ENCODE measurements around the gene RC3H2. TPM values are rescaled to one million over a fixed set of nuclear protein-coding genes. Genes with fewer than 3 reads are reported as not detected.
"Not testable (repeated sequence)": the region's sequence is repeated elsewhere in the genome, so short reads cannot be mapped to it uniquely, and the experiment has no call there.

Gene RC3H2
- total RNA-seq, 1 donor from 2014 or later = 54.1 TPM

DNA sequence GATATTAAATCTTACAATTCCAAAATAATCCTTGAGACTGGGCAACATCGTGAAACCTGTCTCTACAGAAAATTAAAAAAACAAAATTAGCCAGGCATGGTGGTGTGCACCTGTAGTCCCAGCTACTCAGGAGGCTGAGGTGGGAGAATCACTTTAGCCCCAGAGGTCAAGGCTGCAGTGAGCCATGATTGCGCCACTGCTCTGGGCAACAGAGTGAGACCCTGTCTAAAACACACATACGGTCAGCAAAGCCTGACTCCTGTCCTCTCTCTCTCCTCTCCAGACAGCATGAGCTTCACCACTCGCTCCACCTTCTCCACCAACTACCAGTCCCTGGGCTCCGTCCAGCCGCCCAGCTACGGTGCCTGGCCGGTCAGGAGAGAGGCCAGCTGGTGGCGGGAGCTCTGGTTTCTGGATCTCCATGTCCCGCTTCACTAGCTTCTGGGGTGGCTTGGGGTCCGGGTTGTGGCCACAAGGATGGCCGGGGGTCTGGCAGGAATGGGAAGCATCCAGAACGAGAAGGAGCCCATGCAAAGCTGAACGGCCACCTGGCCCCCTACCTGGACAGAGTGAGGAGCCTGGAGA lies 67.8 kb downstream of the RC3H2 start:
- TF ChIP-seq, protein P1, sequence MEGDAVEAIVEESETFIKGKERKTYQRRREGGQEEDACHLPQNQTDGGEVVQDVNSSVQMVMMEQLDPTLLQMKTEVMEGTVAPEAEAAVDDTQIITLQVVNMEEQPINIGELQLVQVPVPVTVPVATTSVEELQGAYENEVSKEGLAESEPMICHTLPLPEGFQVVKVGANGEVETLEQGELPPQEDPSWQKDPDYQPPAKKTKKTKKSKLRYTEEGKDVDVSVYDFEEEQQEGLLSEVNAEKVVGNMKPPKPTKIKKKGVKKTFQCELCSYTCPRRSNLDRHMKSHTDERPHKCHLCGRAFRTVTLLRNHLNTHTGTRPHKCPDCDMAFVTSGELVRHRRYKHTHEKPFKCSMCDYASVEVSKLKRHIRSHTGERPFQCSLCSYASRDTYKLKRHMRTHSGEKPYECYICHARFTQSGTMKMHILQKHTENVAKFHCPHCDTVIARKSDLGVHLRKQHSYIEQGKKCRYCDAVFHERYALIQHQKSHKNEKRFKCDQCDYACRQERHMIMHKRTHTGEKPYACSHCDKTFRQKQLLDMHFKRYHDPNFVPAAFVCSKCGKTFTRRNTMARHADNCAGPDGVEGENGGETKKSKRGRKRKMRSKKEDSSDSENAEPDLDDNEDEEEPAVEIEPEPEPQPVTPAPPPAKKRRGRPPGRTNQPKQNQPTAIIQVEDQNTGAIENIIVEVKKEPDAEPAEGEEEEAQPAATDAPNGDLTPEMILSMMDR (conservative IDR thresholded peaks at IDR 0.05) = no peak
- no peaks in the 10 kb centered on the region for H3K36me3 Mint-ChIP-seq (ENCODE audit: low read depth)
- H3K27me3 Mint-ChIP-seq (ENCODE audit: low read depth) = peaks cover 10% of the 10 kb centered on the region
- DNase-seq (ENCODE audit: low read depth, low spot score) = no peak
- peaks cover 2% of the 10 kb centered on the region for H3K9me3 Mint-ChIP-seq
- no peak overlapping the region for H3K27ac Mint-ChIP-seq (ENCODE audit: unreplicated experiment)
- H3K4me1 Mint-ChIP-seq = peaks cover 12% of the 10 kb centered on the region
- H3K4me3 Mint-ChIP-seq = no peak overlapping the region

DNA sequence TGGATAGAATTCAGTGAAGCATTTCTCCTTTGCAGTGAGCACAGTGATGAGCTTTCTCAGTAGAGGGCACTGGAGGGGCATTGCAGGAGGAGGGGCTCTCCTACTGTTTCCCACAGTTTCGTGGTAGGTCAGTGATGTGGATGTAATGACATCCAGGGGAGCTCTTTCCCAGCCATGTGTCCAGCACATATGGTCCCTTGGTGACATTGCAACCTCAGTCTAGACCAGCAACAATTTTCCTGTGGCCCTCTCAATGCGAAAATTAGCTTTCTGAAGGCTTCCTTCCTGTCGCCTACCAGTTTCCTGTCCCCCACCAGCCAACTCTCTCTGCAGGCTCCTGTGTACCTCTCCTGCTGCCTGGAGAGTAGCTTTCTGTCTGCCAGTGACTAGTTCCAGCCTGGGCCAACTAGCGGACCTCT lies 69.8 kb downstream of the RC3H2 start:
- peaks cover 12% of the 10 kb centered on the region for H3K4me1 Mint-ChIP-seq
- no peak overlapping the region for H3K27ac Mint-ChIP-seq (ENCODE audit: unreplicated experiment)
- H3K36me3 Mint-ChIP-seq (ENCODE audit: low read depth) = no peaks in the 10 kb centered on the region
- TF ChIP-seq, protein P1 (conservative IDR thresholded peaks at IDR 0.05) = no peak
- no peak for DNase-seq (ENCODE audit: low read depth, low spot score)
- peaks cover 4% of the 10 kb centered on the region for H3K27me3 Mint-ChIP-seq (ENCODE audit: low read depth)
- no peaks in the 10 kb centered on the region for H3K9me3 Mint-ChIP-seq
- no peak overlapping the region for H3K4me3 Mint-ChIP-seq

DNA sequence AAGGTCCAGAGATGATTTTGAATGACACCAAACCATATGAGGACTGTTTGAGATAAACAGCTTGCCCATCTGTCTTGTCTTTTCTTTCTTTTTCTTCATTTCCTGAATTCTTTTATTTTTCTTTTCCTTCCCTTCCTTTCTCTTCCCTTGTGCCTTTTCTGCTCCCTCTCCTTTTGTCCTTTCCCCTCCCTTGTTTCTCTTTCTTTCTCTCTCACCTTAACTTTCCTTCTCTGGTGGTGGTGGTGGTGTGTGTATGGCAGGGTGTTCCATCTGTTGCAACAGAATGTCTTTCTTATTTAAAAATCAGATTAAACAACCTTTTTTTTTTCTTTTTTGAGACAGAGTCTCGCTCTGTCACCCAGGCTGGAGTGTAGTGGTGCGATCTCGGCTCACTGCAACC lies 73.0 kb downstream of the RC3H2 start:
- peaks cover 6% of the 10 kb centered on the region for H3K27me3 Mint-ChIP-seq (ENCODE audit: low read depth)
- TF ChIP-seq, protein P1 (conservative IDR thresholded peaks at IDR 0.05) = no peak
- peaks cover 17% of the 10 kb centered on the region for H3K4me1 Mint-ChIP-seq
- no peaks in the 10 kb centered on the region for H3K9me3 Mint-ChIP-seq
- no peak overlapping the region for H3K4me3 Mint-ChIP-seq
- DNase-seq (ENCODE audit: low read depth, low spot score) = no peak
- peak overlapping the region; percentile 44 for H3K27ac Mint-ChIP-seq (ENCODE audit: unreplicated experiment)
- H3K36me3 Mint-ChIP-seq (ENCODE audit: low read depth) = no peaks in the 10 kb centered on the region

DNA sequence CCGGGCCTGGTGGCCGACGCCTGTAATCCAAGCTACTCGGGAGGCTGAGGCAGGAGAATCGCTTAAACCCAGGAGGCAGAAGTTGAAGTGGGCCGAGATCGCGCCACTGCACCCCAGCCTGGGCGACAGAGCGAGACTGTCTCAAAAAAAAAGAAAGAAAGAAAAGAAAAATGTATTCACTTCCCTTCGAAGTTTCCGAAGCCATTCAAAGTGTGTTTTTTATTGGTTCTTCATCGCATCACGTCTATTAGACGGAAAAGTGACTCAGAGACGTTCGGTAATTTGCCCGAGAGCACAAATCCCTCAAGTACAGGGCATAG lies 76.2 kb downstream of the RC3H2 start:
- not testable (repeated sequence) for H3K9me3 Mint-ChIP-seq; DNase-seq (ENCODE audit: low read depth, low spot score); H3K27me3 Mint-ChIP-seq (ENCODE audit: low read depth); H3K36me3 Mint-ChIP-seq (ENCODE audit: low read depth)
- peaks cover 22% of the 10 kb centered on the region for H3K4me1 Mint-ChIP-seq
- peak overlapping the region; percentile 98 for H3K27ac Mint-ChIP-seq (ENCODE audit: unreplicated experiment)
- H3K4me3 Mint-ChIP-seq = peak overlapping the region; percentile 100

DNA sequence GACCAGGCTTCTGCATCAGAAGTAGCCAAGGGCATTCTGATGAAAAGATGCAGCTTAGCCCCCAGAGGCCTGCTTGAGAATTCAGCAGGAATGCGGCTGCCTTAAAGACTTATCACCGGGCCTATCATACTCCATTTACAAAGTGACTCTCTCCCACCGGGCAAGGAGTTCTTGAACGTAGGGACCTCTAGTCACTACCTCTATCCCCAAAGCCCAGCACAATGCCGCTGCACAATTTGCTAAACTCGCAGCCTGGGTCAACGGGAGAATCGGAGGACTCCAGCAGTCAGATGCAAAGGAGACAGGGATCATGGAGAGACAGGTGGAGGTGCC lies 77.4 kb downstream of the RC3H2 start:
- Mint-ChIP-seq H3K9me3 (no peaks in the 10 kb centered on the region), H3K4me3 (peak overlapping the region; percentile 100), H3K36me3 (ENCODE audit: low read depth) (no peaks in the 10 kb centered on the region), H3K27ac (ENCODE audit: unreplicated experiment) (peak overlapping the region; percentile 98), H3K27me3 (ENCODE audit: low read depth) (peaks cover 6% of the 10 kb centered on the region), H3K4me1 (peaks cover 22% of the 10 kb centered on the region)
- no peak for DNase-seq (ENCODE audit: low read depth, low spot score)
- TF ChIP-seq, protein P1 (conservative IDR thresholded peaks at IDR 0.05) = peak; percentile 18

DNA sequence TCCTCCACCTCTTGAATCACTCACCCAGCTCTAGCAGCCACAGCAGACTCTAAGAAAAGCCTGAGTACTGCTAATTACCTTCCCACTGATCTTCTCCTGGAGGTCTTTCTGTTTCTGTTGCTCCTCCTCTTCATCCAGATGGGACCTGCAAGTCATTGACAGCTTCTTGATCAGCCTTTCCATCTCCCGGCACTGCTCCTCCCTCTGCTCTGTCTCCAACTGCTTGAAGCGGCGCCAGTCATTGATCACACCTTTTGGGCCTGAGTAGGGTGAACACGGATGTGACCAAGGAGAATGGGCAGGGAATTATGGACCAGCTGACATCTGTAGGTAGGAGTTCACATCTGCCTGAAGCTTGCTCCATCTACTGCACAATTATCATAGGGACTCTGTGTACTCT lies 82.2 kb downstream of the RC3H2 start:
- no peak overlapping the region for H3K27ac Mint-ChIP-seq (ENCODE audit: unreplicated experiment)
- H3K4me1 Mint-ChIP-seq = peaks cover 18% of the 10 kb centered on the region
- DNase-seq (ENCODE audit: low read depth, low spot score) = no peak
- no peaks in the 10 kb centered on the region for H3K9me3 Mint-ChIP-seq
- peaks cover 3% of the 10 kb centered on the region for H3K27me3 Mint-ChIP-seq (ENCODE audit: low read depth)
- TF ChIP-seq, protein P1 (conservative IDR thresholded peaks at IDR 0.05) = no peak
- no peak overlapping the region for H3K4me3 Mint-ChIP-seq
- no peaks in the 10 kb centered on the region for H3K36me3 Mint-ChIP-seq (ENCODE audit: low read depth)
